GM23338 (cell line): ENCODE measurements around the gene ITIH4. TPM values are rescaled to one million over a fixed set of nuclear protein-coding genes. Genes with fewer than 3 reads are reported as not detected.

Experiments used
- ATAC-seq: fragments of 200-7000 bp; cut with Tn5 transposase; 3 replicates; pipeline ENCODE4 v1.9.1; 2020
- DNase-seq: peaks from one replicate; pipeline ENCODE4 v3.0.0-alpha.2; 2015; ENCODE audit warnings: low spot score
- H2AFZ ChIP-seq: fragments of 200-600 bp; sonication (generic); 2 replicates; pipeline ENCODE4 v1.8.0; 2016; ENCODE audit warnings: antibody characterized with exemption, mild to moderate bottlenecking, moderate library complexity
- H3F3A ChIP-seq: fragments of 200-600 bp; sonication (generic); replicated peaks from 2 replicates; pipeline ENCODE4 v1.8.0; 2017; ENCODE audit warnings: antibody characterized with exemption, mixed run types, low read depth
- H3K27ac ChIP-seq: fragments of 200-600 bp; sonication (generic); 2 replicates; pipeline ENCODE4 v1.6.1; 2016; ENCODE audit warnings: low read depth
- H3K27me3 ChIP-seq: fragments of 200-600 bp; sonication (generic); 2 replicates; pipeline ENCODE4 v1.8.0; 2016; ENCODE audit warnings: mild to moderate bottlenecking, mixed run types, moderate library complexity; ENCODE audit not compliant: insufficient read depth
- H3K36me3 ChIP-seq: fragments of 200-600 bp; sonication (generic); 2 replicates; pipeline ENCODE4 v1.8.0; 2016; ENCODE audit warnings: mild to moderate bottlenecking; ENCODE audit not compliant: insufficient read depth
- H3K4me1 ChIP-seq: fragments of 200-600 bp; sonication (generic); 2 replicates; pipeline ENCODE4 v1.8.0; 2016; ENCODE audit warnings: mild to moderate bottlenecking, moderate library complexity; ENCODE audit not compliant: insufficient read depth
- H3K4me2 ChIP-seq: fragments of 200-600 bp; sonication (generic); 2 replicates; pipeline ENCODE4 v1.7.1; 2017; ENCODE audit warnings: mixed run types
- H3K4me3 ChIP-seq: fragments of 200-600 bp; sonication (generic); 2 replicates; pipeline ENCODE4 v1.6.1; 2016; ENCODE audit warnings: mixed run types
- H3K79me2 ChIP-seq: fragments of 200-600 bp; sonication (generic); replicated peaks from 2 replicates; pipeline ENCODE4 v1.8.0; 2017; ENCODE audit warnings: mild to moderate bottlenecking; ENCODE audit not compliant: insufficient read depth
- H3K9me2 ChIP-seq: fragments of 200-600 bp; sonication (generic); 2 replicates; pipeline ENCODE4 v1.8.0; 2017; ENCODE audit not compliant: insufficient read depth
- H4K20me1 ChIP-seq: fragments of 200-600 bp; sonication (generic); replicated peaks from 2 replicates; pipeline ENCODE4 v1.8.0; 2017; ENCODE audit warnings: mild to moderate bottlenecking; ENCODE audit not compliant: insufficient read depth
- H3K27ac Mint-ChIP-seq: 2 replicates; pipeline ENCODE4 v1.8.0; 2020; ENCODE audit warnings: inconsistent platforms, mild to moderate bottlenecking, moderate library complexity, mixed read lengths
- H3K27me3 Mint-ChIP-seq: 3 replicates; pipeline ENCODE4 v1.8.0; 2022; ENCODE audit warnings: low read depth, mild to moderate bottlenecking, moderate library complexity, mixed read lengths, inconsistent platforms; ENCODE audit not compliant: insufficient read depth, poor library complexity
- H3K36me3 Mint-ChIP-seq: 3 replicates; pipeline ENCODE4 v1.8.0; 2021; ENCODE audit warnings: low read depth, mild to moderate bottlenecking, inconsistent platforms, moderate library complexity, mixed read lengths
- H3K4me1 Mint-ChIP-seq: 3 replicates; pipeline ENCODE4 v1.8.0; 2020; ENCODE audit warnings: mild to moderate bottlenecking, inconsistent platforms, mixed read lengths
- H3K4me3 Mint-ChIP-seq: 3 replicates; pipeline ENCODE4 v1.8.0; 2021; ENCODE audit warnings: moderate library complexity, mild to moderate bottlenecking, inconsistent platforms, mixed read lengths
- H3K9me3 Mint-ChIP-seq: 3 replicates; pipeline ENCODE4 v1.8.0; 2020; ENCODE audit warnings: moderate library complexity, mild to moderate bottlenecking, inconsistent platforms, mixed read lengths
- CREB1 ChIP-seq: fragments of 250-450 bp; sonication (Bioruptor Pico); IDR thresholded peaks from 2 replicates; pipeline ENCODE4 v1.5.0; 2020; ENCODE audit warnings: low read depth, mild to moderate bottlenecking, moderate library complexity
- EZH2 ChIP-seq: fragments of 200-600 bp; sonication (generic); IDR thresholded peaks from one replicate; pipeline ENCODE4 v1.8.0; 2017; ENCODE audit warnings: antibody characterized with exemption, mild to moderate bottlenecking, low read depth; ENCODE audit not compliant: unreplicated experiment
- JUNB ChIP-seq: IDR thresholded peaks from one replicate; pipeline ENCODE4 v1.6.1; 2016; ENCODE audit warnings: antibody characterized with exemption; ENCODE audit not compliant: unreplicated experiment
- NANOG ChIP-seq: IDR thresholded peaks from 2 replicates; pipeline ENCODE4 v1.6.1; 2016; ENCODE audit warnings: antibody characterized with exemption, borderline replicate concordance
- POLR2AphosphoS5 ChIP-seq: IDR thresholded peaks from 2 replicates; pipeline ENCODE4 v1.6.1; 2016; ENCODE audit warnings: antibody characterized with exemption, low read depth
- STAT1 ChIP-seq: IDR thresholded peaks from one replicate; pipeline ENCODE4 v1.6.1; 2016; ENCODE audit warnings: antibody characterized with exemption; ENCODE audit not compliant: unreplicated experiment
- ZNF331 ChIP-seq: fragments of 250-450 bp; sonication (Bioruptor Pico); IDR thresholded peaks from 2 replicates; pipeline ENCODE4 v1.5.0; 2020; ENCODE audit warnings: low read depth, mild to moderate bottlenecking, moderate library complexity
- polyA plus RNA-seq: library from polyadenylated mRNA; unstranded; fragments of >200 nt; fragmentation: Nextera tagmentation; extraction: Ambion mirVana; gene quantifications from 2 replicates; pipeline ENCODE4 v1.2.1, GENCODE V29; 2016
- total RNA-seq: library from RNA; depleted of rRNA; stranded (reverse); fragments of >200 nt; shearing (Covaris generic); gene quantifications from 2 replicates; pipeline ENCODE4 v1.2.3, GENCODE V29; 2014
- TF ChIP-seq, protein P1 (sequence below), 2 experiments: fragments of 200-600 bp in 1 of 2; sonication (generic) in 1 of 2; conservative IDR thresholded peaks; 2 replicates each; pipeline versions ENCODE4 v1.5.1 to v1.6.1; 2016 to 2017; ENCODE audit warnings: antibody characterized with exemption in 2 of 2, low read depth in 2 of 2, mild to moderate bottlenecking in 2 of 2, moderate library complexity in 1 of 2
- TF ChIP-seq, protein P2 (sequence below): IDR thresholded peaks from one replicate; pipeline ENCODE4 v1.6.1; 2018; ENCODE audit warnings: antibody characterized with exemption; ENCODE audit not compliant: unreplicated experiment
- TF ChIP-seq, protein P3 (sequence below): IDR thresholded peaks from 2 replicates; pipeline ENCODE4 v1.6.1; 2016; ENCODE audit warnings: antibody characterized with exemption

The ITIH4 gene
- total and polyA plus RNA-seq, 2 experiments from 2014 or later: 0.82 to 1.4 TPM

DNA sequence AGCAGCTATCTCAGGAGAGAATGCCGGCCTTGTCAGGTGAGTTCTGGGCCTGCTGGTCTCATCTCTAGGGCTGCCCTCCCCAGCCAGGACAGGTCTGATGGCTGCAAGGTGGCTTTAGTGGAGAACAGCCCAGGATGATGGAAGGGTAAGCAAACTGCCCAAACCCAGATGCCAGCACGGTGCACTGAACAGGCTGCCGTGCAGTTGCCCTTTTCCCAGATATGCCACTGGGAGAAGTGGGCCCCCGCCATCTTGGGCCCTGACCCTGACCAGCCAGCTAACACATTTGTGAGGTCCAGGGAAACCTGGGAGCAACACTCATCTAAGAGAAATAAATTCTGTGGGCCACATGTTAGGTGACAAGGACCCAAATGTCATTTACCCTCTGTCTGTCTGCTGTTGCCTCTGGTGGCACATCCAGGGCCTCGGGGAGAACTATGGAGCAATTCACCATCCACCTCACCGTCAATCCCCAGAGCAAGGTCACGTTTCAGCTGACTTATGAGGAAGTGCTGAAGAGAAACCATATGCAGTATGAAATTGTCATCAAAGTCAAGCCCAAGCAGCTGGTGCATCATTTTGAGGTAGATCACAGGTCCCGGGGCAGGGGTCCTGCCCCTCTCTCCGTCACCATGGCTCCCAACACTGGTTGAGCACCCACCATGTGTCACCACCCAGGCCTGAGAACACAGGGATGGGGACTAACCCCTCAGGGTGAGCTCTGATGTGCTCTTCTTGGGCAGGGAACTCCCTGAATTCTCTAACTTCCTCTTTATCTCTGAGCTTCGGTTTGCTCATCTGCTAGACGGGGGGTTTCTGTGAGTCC lies 51.2 kb downstream of the ITIH4 start (continued):
- TF ChIP-seq, protein P1, sequence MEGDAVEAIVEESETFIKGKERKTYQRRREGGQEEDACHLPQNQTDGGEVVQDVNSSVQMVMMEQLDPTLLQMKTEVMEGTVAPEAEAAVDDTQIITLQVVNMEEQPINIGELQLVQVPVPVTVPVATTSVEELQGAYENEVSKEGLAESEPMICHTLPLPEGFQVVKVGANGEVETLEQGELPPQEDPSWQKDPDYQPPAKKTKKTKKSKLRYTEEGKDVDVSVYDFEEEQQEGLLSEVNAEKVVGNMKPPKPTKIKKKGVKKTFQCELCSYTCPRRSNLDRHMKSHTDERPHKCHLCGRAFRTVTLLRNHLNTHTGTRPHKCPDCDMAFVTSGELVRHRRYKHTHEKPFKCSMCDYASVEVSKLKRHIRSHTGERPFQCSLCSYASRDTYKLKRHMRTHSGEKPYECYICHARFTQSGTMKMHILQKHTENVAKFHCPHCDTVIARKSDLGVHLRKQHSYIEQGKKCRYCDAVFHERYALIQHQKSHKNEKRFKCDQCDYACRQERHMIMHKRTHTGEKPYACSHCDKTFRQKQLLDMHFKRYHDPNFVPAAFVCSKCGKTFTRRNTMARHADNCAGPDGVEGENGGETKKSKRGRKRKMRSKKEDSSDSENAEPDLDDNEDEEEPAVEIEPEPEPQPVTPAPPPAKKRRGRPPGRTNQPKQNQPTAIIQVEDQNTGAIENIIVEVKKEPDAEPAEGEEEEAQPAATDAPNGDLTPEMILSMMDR (conservative IDR thresholded peaks at IDR 0.05; ENCODE audit: low read depth in 2 of 2): no peak
- no peak for TF ChIP-seq EZH2
- TF ChIP-seq CREB1: no peak
- TF ChIP-seq NANOG: no peak
- TF ChIP-seq, protein P2, sequence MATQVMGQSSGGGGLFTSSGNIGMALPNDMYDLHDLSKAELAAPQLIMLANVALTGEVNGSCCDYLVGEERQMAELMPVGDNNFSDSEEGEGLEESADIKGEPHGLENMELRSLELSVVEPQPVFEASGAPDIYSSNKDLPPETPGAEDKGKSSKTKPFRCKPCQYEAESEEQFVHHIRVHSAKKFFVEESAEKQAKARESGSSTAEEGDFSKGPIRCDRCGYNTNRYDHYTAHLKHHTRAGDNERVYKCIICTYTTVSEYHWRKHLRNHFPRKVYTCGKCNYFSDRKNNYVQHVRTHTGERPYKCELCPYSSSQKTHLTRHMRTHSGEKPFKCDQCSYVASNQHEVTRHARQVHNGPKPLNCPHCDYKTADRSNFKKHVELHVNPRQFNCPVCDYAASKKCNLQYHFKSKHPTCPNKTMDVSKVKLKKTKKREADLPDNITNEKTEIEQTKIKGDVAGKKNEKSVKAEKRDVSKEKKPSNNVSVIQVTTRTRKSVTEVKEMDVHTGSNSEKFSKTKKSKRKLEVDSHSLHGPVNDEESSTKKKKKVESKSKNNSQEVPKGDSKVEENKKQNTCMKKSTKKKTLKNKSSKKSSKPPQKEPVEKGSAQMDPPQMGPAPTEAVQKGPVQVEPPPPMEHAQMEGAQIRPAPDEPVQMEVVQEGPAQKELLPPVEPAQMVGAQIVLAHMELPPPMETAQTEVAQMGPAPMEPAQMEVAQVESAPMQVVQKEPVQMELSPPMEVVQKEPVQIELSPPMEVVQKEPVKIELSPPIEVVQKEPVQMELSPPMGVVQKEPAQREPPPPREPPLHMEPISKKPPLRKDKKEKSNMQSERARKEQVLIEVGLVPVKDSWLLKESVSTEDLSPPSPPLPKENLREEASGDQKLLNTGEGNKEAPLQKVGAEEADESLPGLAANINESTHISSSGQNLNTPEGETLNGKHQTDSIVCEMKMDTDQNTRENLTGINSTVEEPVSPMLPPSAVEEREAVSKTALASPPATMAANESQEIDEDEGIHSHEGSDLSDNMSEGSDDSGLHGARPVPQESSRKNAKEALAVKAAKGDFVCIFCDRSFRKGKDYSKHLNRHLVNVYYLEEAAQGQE: no peak
- TF ChIP-seq, protein P3, sequence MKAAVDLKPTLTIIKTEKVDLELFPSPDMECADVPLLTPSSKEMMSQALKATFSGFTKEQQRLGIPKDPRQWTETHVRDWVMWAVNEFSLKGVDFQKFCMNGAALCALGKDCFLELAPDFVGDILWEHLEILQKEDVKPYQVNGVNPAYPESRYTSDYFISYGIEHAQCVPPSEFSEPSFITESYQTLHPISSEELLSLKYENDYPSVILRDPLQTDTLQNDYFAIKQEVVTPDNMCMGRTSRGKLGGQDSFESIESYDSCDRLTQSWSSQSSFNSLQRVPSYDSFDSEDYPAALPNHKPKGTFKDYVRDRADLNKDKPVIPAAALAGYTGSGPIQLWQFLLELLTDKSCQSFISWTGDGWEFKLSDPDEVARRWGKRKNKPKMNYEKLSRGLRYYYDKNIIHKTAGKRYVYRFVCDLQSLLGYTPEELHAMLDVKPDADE: no peak
- TF ChIP-seq POLR2AphosphoS5: no peak
- TF ChIP-seq ZNF331 (CRISPR knock-in tag): no peak
- no peak for TF ChIP-seq JUNB
- no peak for TF ChIP-seq STAT1

DNA sequence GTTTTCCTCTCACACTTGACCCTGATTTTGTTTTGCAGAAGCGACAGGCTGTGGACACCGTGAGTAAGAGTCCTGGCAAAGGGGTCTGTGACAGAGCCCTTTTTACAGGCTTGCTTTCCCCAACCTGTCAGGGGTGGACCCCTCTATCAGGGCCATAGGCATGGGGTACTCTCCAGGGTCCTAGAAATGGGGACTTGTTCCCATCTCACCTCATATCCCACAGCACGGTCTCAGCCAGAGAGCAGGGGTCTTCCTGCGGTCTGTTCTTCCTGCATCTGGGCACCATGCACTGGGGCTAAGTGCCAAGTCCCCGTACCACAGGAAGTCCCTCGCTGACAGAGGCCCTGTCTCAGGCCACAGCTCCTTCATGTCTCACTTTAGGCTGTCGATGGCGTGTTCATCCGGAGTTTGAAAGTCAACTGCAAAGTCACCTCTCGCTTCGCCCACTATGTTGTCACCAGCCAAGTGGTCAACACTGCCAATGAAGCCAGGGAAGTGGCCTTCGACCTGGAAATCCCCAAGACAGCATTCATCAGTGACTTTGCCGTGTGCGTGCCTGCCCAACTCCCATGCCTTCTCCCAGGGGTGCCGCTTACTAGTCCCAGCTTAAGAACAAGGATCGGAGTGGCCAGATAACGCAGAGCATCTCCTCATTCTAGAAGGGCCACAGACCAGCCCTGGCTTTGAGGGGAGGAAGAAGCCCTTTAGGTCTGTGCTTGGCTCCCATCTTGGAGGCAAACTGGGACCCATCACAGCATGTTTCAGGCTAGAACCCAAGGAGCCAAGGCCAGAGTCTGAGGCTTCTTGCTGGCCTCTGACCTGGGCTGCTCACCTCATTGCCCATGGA lies 52.3 kb downstream of the ITIH4 start:
- Mint-ChIP-seq H3K27me3 (no peaks in the 10 kb centered on the region), H3K27ac (no peak overlapping the region), H3K36me3 (no peaks in the 10 kb centered on the region; the same call in 2 of the 3 replicates), H3K9me3 (peaks cover 2% of the 10 kb centered on the region; the same call in 1 of the 3 replicates), H3K4me3 (no peak overlapping the region), H3K4me1 (peaks cover 12% of the 10 kb centered on the region)
- H4K20me1 ChIP-seq: no peaks in the 10 kb centered on the region
- no peaks in the 10 kb centered on the region for H3F3A ChIP-seq
- ATAC-seq: no peak; the same call in 2 of the 3 replicates
- DNase-seq: no peak
- H3K27ac ChIP-seq: no peak overlapping the region
- no peaks in the 10 kb centered on the region for H3K79me2 ChIP-seq
- H2AFZ ChIP-seq: no peak overlapping the region
- no peaks in the 10 kb centered on the region for H3K27me3 ChIP-seq
- TF ChIP-seq, protein P3: no peak
- TF ChIP-seq, protein P2: peak; percentile 39
- H3K4me2 ChIP-seq: no peak overlapping the region
- H3K4me1 ChIP-seq: no peaks in the 10 kb centered on the region
- H3K36me3 ChIP-seq: no peaks in the 10 kb centered on the region
- peaks cover 3% of the 10 kb centered on the region; the same call in 1 of the 2 replicates for H3K9me2 ChIP-seq
- no peak overlapping the region for H3K4me3 ChIP-seq
